ENCODE measurements around the gene DIDO1. TPM values are rescaled to one million over a fixed set of nuclear protein-coding genes. Genes with fewer than 3 reads are reported as not detected.

The DIDO1 gene
- polyA plus RNA-seq, 2 of the 4 experiments (the other 2 are of a cell fraction) = 12.6 to 14.8 TPM

GRCh38 chr20:62975251-62975760, 49.0 kb upstream of the DIDO1 start:
- Histone ChIP-seq H3K27ac (no peak overlapping the region), H3K4me1 (0 out of 3 replicates have a peak, but pooled peaks cover 3% of the 10 kb centered on the region), H3K4me3 (no peak overlapping the region), H3K9me3 (no peaks in the 10 kb centered on the region), H3K4me2 (no peak overlapping the region)
- no peak for FAIRE-seq
- TF ChIP-seq ZNF302 (CRISPR knock-in tag; IDR thresholded peaks at IDR 0.05) (no peak), JUN (IDR thresholded peaks at IDR 0.05) (no peak), NR3C1 (IDR thresholded peaks at IDR 0.05) (no peak), ATOH8 (CRISPR knock-in tag; IDR thresholded peaks at IDR 0.05; ENCODE audit: low read depth) (no peak), SREBF2 (IDR thresholded peaks at IDR 0.05) (no peak), RAD21 (conservative IDR thresholded peaks at IDR 0.05 in 1 of 2, IDR thresholded peaks at IDR 0.05 in 1 of 2) (no peak)
- no peak for DNase-seq (ENCODE audit: low read depth in 1 of 2, low spot score in 1 of 2)
- ChIA-PET CTCF (interaction anchor here (1.3 kb wide), 2 partner anchors 100 to 237 kb away, joined by 3 read pairs; no protein-coding TSS in a partner anchor), POLR2A (no interaction called here)
- WGBS (ENCODE audit: missing lambda C conversion rate) = 43% methylated on average over 10 of the region's 10 CpGs
- ATAC-seq = no peak

GRCh38 chr20:62972845-62973745, 46.8 kb upstream of the DIDO1 start:
- peak in 1 of 2 experiments; percentile 52; a peak in 4 of 6 replicates for ATAC-seq
- FAIRE-seq = no peak
- Histone ChIP-seq H3K4me1 (0 out of 3 replicates have a peak, but pooled peaks cover 3% of the 10 kb centered on the region), H3K4me3 (peak overlapping the region; percentile 44), H3K27ac (peak overlapping the region; percentile 35 to 72; a peak in 5 of 6 replicates), H3K9me3 (no peaks in the 10 kb centered on the region), H3K4me2 (peak overlapping the region; percentile 97)
- CTCF ChIA-PET = interaction anchor here (0.6 to 2.6 kb wide), 46 partner anchors 7 to 407 kb away, joined by 3 to 16 read pairs (median 4); partner anchors contain the start of genes DIDO1 and TCFL5
- POLR2A ChIA-PET = interaction anchor here (1.4 kb wide), 2 partner anchors 11 to 36 kb away, joined by 3 to 6 read pairs; no protein-coding TSS in a partner anchor
- WGBS (ENCODE audit: missing lambda C conversion rate) = 57% methylated on average over 30 of the region's 48 CpGs
- TF ChIP-seq PBX3 (IDR thresholded peaks at IDR 0.05) (no peak), FOSB (CRISPR knock-in tag; IDR thresholded peaks at IDR 0.05) (no peak), SMC3 (IDR thresholded peaks at IDR 0.05) (no peak), POLR2A (IDR thresholded peaks at IDR 0.05; ENCODE audit: low read length) (no peak), RARB (CRISPR knock-in tag; IDR thresholded peaks at IDR 0.05) (no peak), TP53 (CRISPR knock-in tag; IDR thresholded peaks at IDR 0.05) (no peak), HEYL (CRISPR knock-in tag; IDR thresholded peaks at IDR 0.05) (no peak), BCL3 (IDR thresholded peaks at IDR 0.05) (no peak), SREBF2 (IDR thresholded peaks at IDR 0.05) (no peak)
- no peak for DNase-seq (ENCODE audit: low read depth in 1 of 2, low spot score in 1 of 2)

- peak; percentile 88 to 94 for ATAC-seq
- H3K4me2 ChIP-seq = peak overlapping the region; percentile 97
- TF ChIP-seq RNF2 (IDR thresholded peaks at IDR 0.05; ENCODE audit: borderline replicate concordance, low read depth) (no peak), CTCF (IDR thresholded peaks at IDR 0.05) (peak; percentile 77), E2F6 (IDR thresholded peaks at IDR 0.05; ENCODE audit: borderline replicate concordance, low read depth) (no peak), SMC3 (IDR thresholded peaks at IDR 0.05) (peak; percentile 85), RAD21 (conservative IDR thresholded peaks at IDR 0.05 in 1 of 2, IDR thresholded peaks at IDR 0.05 in 1 of 2) (peak; percentile 92 to 95)
- no peak for FAIRE-seq
- DNase-seq (ENCODE audit: low read depth in 1 of 2, low spot score in 1 of 2) = peak; percentile 83 to 96
- H3K27ac ChIP-seq = peak overlapping the region; percentile 35 to 72; a peak in 5 of 6 replicates
- H3K9me3 ChIP-seq = no peaks in the 10 kb centered on the region
- ChIA-PET POLR2A (interaction anchor here (1.4 kb wide), 2 partner anchors 12 to 37 kb away, joined by 3 to 6 read pairs; no protein-coding TSS in a partner anchor), CTCF (interaction anchor here (0.6 to 2.6 kb wide), 46 partner anchors 8 to 834 kb away, joined by 3 to 16 read pairs (median 4); partner anchors contain the start of genes DIDO1 and TCFL5)
- H3K4me1 ChIP-seq = 0 out of 3 replicates have a peak, but pooled peaks cover 3% of the 10 kb centered on the region
- 3% methylated on average over 12 of the region's 38 CpGs for WGBS (ENCODE audit: missing lambda C conversion rate)
- peak overlapping the region; percentile 44 for H3K4me3 ChIP-seq
Measured at GRCh38 chr20:62971950-62972844, 45.9 kb upstream of the DIDO1 start.

All from A549 (cell line).